GM19397 (cell line): ENCODE results near the gene ZNF391.
"Not testable (repeated sequence)": the region's sequence is repeated elsewhere in the genome, so short reads cannot be mapped to it uniquely, and the experiment has no call there.

ENCODE experiments used
- ATAC-seq: cut with Tn5 transposase; IDR thresholded peaks from one replicate; pipeline ENCODE4 v1.9.1; 2021; ENCODE audit warnings: mild to moderate bottlenecking, moderate library complexity; ENCODE audit not compliant: unreplicated experiment

The ZNF391 gene

GRCh38 chr6:27422651-27423332 is 34.2 kb downstream of the ZNF391 start:
- no peak for ATAC-seq

DNA sequence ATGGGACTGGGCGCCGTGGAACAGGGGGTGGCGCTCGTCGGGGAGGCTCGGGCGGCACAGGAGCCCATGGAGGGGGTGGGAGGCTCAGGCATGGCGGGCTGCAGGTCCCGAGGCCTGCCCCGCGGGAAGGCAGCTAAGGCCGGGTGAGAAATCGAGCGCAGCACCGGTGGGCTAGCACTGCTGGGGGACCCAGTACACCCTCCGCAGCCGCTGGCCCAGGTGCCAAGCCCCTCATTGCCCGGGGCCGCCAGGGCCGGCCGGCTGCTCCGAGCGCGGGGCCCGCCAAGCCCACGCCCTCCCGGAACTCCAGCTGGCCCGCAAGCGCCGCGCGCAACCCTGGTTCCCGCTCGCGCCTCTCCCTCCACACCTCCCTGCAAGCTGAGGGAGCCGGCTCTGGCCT is 36.3 kb downstream of the ZNF391 start:
- not testable (repeated sequence) for ATAC-seq

- no peak for ATAC-seq
These were observed 37.6 kb downstream of the ZNF391 start for GRCh38 chr6:27426045-27426620.

GRCh38 chr6:27428502-27428901 is 39.9 kb downstream of the ZNF391 start:
- ATAC-seq: no peak

- ATAC-seq: no peak
These were observed 40.4 kb downstream of the ZNF391 start for GRCh38 chr6:27428966-27429365.

GRCh38 chr6:27433714-27434113 is 45.2 kb downstream of the ZNF391 start:
- ATAC-seq: no peak

DNA sequence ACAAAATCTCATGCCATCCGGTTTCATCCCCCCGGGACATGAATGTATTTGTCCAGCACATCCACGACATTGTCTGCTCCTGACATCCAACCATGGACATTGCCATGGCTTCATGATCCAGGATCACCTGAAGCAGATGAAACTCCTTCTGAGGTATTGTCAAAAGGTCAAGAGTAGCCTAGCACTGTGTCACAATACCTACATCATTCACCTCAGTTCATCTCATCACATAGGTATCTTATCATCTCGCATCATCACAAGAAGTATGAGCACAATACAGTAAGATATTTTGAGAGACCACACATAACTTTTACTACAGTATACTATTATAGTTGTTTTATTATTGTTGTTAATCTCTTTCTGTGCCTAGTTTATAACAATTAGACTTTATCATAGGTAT is 50.8 kb downstream of the ZNF391 start:
- no peak for ATAC-seq

DNA sequence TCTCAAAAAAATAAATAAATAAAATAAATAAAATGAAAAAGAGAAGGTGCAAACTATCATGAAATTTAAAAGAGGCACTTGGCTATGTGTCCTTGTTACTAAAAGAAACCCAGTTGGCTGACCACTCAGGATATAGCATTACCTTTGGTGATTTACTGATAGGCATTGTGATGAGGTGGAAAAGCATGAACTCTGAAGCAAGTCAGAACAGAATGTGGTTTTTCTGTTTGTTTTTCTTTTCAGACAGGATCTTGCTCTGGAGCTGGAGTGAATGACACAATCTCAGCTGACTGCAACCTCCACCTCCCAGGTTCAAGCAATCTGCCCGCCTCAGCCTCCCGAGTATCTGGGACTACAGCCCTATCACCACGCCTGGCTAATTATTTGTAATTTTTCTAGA is 52.4 kb downstream of the ZNF391 start:
- ATAC-seq: no peak

- no peak for ATAC-seq
These were observed 54.4 kb downstream of the ZNF391 start for GRCh38 chr6:27442932-27443331.

- no peak for ATAC-seq
These were observed 59.9 kb downstream of the ZNF391 start for GRCh38 chr6:27448456-27448855.

- no peak for ATAC-seq
These were observed 63.3 kb downstream of the ZNF391 start for GRCh38 chr6:27451660-27452390.

- ATAC-seq: no peak
These were observed 63.9 kb downstream of the ZNF391 start for GRCh38 chr6:27452496-27452897.
